Measurements from ENCODE around the gene TXNIP. TPM values are rescaled to one million over a fixed set of nuclear protein-coding genes. Genes with fewer than 3 reads are reported as not detected.
A peak's percentile ranks its signal among the peaks of the same experiment; 100 is the strongest.

TXNIP gene, protein sequence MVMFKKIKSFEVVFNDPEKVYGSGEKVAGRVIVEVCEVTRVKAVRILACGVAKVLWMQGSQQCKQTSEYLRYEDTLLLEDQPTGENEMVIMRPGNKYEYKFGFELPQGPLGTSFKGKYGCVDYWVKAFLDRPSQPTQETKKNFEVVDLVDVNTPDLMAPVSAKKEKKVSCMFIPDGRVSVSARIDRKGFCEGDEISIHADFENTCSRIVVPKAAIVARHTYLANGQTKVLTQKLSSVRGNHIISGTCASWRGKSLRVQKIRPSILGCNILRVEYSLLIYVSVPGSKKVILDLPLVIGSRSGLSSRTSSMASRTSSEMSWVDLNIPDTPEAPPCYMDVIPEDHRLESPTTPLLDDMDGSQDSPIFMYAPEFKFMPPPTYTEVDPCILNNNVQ
- 607 TPM for polyA plus RNA-seq
- long read RNA-seq, donor 1, transcript TXNIP-204 (8 exons, 2,926 nt), result major isoform, 105 of 149 reads
- long read RNA-seq, donor 1, partial matches to known transcripts, result 40 of 149 reads
- long read RNA-seq, donor 1, other reads (novel, unspliced or antisense), result 0 of 149 reads
- long read RNA-seq, donor 2, transcript TXNIP-204 (8 exons, 2,926 nt), result major isoform, 144 of 292 reads
- long read RNA-seq, donor 2, partial matches to known transcripts, result 141 of 292 reads
- long read RNA-seq, donor 2, other reads (novel, unspliced or antisense), result 0 of 292 reads
- long read RNA-seq, donor 3, result 0 reads
- long read RNA-seq, donor 4, transcript TXNIP-204 (8 exons, 2,926 nt), result major isoform, 12 of 18 reads
- long read RNA-seq, donor 4, partial matches to known transcripts, result 6 of 18 reads
- long read RNA-seq, donor 4, other reads (novel, unspliced or antisense), result 0 of 18 reads
- long read RNA-seq, donor 5, transcript TXNIP-204 (8 exons, 2,926 nt), result major isoform, 182 of 276 reads
- long read RNA-seq, donor 5, transcript TXNIP-201 (7 exons, 1,225 nt), result minor isoform, 6 of 276 reads
- long read RNA-seq, donor 5, partial matches to known transcripts, result 84 of 276 reads
- long read RNA-seq, donor 5, other reads (novel, unspliced or antisense), result 0 of 276 reads
- long read RNA-seq, donor 6, transcript TXNIP-204 (8 exons, 2,926 nt), result major isoform, 116 of 231 reads
- long read RNA-seq, donor 6, partial matches to known transcripts, result 110 of 231 reads
- long read RNA-seq, donor 6, other reads (novel, unspliced or antisense), result 0 of 231 reads
- long read RNA-seq, donor 7, transcript TXNIP-204 (8 exons, 2,926 nt), result major isoform, 57 of 142 reads
- long read RNA-seq, donor 7, partial matches to known transcripts, result 74 of 142 reads
- long read RNA-seq, donor 7, other reads (novel, unspliced or antisense), result 5 of 142 reads
- long read RNA-seq, donor 8, transcript TXNIP-202 (2 exons, 509 nt), result minor isoform, 6 of 311 reads
- long read RNA-seq, donor 8, transcript TXNIP-204 (8 exons, 2,926 nt), result major isoform, 108 of 311 reads
- long read RNA-seq, donor 8, partial matches to known transcripts, result 190 of 311 reads
- long read RNA-seq, donor 8, other reads (novel, unspliced or antisense), result 5 of 311 reads
- long read RNA-seq, donor 9, transcript TXNIP-204 (8 exons, 2,926 nt), result major isoform, 89 of 257 reads
- long read RNA-seq, donor 9, partial matches to known transcripts, result 153 of 257 reads
- long read RNA-seq, donor 9, other reads (novel, unspliced or antisense), result 10 of 257 reads
- long read RNA-seq, donor 10, transcript TXNIP-204 (8 exons, 2,926 nt), result major isoform, 116 of 239 reads
- long read RNA-seq, donor 10, partial matches to known transcripts, result 114 of 239 reads
- long read RNA-seq, donor 10, other reads (novel, unspliced or antisense), result 7 of 239 reads
- long read RNA-seq, donor 11, transcript TXNIP-204 (8 exons, 2,926 nt), result major isoform, 55 of 108 reads
- long read RNA-seq, donor 11, partial matches to known transcripts, result 48 of 108 reads
- long read RNA-seq, donor 11, other reads (novel, unspliced or antisense), result 0 of 108 reads

DNA sequence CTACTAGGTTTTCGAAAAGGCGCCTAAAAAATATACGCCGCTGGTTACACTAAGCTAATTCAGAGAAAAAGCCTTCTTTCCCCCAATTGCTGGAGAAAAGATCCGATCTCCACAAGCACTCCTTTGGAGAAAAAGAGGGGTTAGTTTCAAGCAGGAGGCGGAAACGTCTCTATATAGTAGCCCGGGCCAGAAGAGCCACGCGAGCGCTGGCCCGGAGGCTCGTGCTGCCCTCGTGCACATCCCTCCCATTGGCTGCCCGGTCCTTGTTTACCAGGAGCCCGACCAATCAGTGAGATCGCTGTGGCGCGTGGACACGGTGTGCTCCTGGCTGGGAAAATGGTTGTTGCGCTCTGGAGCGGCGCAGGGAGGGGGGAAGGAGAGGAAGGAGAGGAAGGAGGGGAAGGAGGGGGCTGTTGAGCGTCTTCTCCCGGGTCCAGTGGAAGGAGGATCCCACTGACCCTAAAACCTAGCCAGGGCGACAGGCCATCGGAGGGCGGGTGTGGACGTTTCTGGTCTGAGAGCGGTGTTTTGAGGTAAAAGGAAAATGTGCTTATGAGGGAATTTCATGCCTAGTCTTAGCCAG lies at the start of gene TXNIP:
TXNIP (minus strand) TSS at position 147 of the 583 bp plus-strand sequence. CDS start 313 bp downstream, outside the sequence.
- Histone ChIP-seq H3K4me1 (ENCODE audit: control insufficient read depth, insufficient read depth, low read length) (peaks cover 21% of the 10 kb centered on the region), H3K4me3 (ENCODE audit: low read length) (peak within 1 kb of the TSS; percentile 83), H3K36me3 (ENCODE audit: control insufficient read depth, insufficient read depth, low read length) (peaks cover 33% of the 10 kb centered on the region), H3K27ac (ENCODE audit: low read length) (peak within 1 kb of the TSS; percentile 90), H3K9me3 (ENCODE audit: control insufficient read depth, low read depth, low read length) (no peaks in the 10 kb centered on the region), H3K27me3 (ENCODE audit: control insufficient read depth, insufficient read depth, low read length) (no peaks in the 10 kb centered on the region)
- DNase-seq, result peak; percentile 99
- WGBS (ENCODE audit: insufficient coverage, low lambda C conversion rate), result 0% methylated on average over 3 of the region's 30 CpGs

DNA sequence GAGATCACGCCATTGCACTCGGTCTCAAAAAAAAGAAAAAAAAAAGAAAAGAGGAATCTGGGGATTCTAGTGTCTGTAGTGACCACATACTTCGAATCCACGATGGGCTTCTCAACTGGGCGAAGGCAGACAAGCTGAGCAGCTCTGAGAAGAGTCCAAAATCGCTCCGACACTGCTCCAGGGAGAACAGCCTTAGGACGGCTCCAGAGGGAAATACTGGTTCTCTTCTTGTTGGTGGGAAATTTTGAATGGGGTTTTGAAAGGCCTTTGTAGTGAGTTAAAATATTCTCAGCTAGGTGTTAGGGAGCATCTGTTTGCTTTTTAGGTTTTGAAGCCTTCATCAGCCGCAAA lies 43.4 kb upstream of the TXNIP start:
- Histone ChIP-seq H3K27ac (ENCODE audit: low read length) (no peak overlapping the region), H3K9me3 (ENCODE audit: control insufficient read depth, low read depth, low read length) (no peaks in the 10 kb centered on the region), H3K4me1 (ENCODE audit: control insufficient read depth, insufficient read depth, low read length) (peaks cover 2% of the 10 kb centered on the region), H3K36me3 (ENCODE audit: control insufficient read depth, insufficient read depth, low read length) (no peaks in the 10 kb centered on the region), H3K4me3 (ENCODE audit: low read length) (no peak overlapping the region), H3K27me3 (ENCODE audit: control insufficient read depth, insufficient read depth, low read length) (no peaks in the 10 kb centered on the region)
- WGBS (ENCODE audit: insufficient coverage, low lambda C conversion rate), result 71% methylated on average over 3 of the region's 9 CpGs
- no peak for DNase-seq

DNA sequence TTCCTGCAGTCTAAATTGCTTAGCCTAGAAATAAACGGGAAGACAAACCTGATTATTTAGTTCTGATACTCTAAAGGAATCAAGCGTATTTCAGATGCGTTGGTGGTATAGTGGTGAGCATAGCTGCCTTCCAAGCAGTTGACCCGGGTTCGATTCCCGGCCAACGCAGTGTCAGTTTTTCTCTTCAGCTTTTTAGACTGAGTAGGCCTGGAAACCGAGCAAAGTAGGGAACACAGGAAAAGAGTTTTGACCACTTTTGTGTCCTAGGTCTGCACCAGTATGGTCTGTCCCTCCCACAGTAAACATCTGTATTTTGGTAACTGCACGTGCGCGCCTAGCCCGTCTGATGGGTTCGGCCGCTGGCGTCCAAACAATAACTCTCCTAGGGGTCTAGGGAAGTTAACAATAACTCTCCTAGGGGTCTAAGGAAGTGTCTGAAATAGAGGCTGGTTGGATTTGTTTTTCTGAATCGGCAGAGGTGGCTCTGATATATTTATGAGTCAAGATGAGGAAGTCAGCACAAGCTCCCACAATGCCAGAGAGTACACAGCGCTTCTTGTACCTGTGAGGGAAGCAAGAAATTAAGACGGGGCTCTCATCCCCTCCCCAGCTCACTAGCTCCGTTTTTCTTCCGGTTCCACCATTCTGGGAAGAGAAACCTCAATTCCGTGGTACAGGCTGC lies 40.7 kb upstream of the TXNIP start:
- Histone ChIP-seq H3K27me3 (ENCODE audit: control insufficient read depth, insufficient read depth, low read length) (no peaks in the 10 kb centered on the region), H3K9me3 (ENCODE audit: control insufficient read depth, low read depth, low read length) (no peaks in the 10 kb centered on the region), H3K4me1 (ENCODE audit: control insufficient read depth, insufficient read depth, low read length) (peaks cover 2% of the 10 kb centered on the region), H3K4me3 (ENCODE audit: low read length) (peak overlapping the region; percentile 59), H3K36me3 (ENCODE audit: control insufficient read depth, insufficient read depth, low read length) (no peaks in the 10 kb centered on the region), H3K27ac (ENCODE audit: low read length) (peak overlapping the region; percentile 88)
- 0% methylated on average over 1 of the region's 21 CpGs for WGBS (ENCODE audit: insufficient coverage, low lambda C conversion rate)
- peak; percentile 81 to 87 for DNase-seq

DNA sequence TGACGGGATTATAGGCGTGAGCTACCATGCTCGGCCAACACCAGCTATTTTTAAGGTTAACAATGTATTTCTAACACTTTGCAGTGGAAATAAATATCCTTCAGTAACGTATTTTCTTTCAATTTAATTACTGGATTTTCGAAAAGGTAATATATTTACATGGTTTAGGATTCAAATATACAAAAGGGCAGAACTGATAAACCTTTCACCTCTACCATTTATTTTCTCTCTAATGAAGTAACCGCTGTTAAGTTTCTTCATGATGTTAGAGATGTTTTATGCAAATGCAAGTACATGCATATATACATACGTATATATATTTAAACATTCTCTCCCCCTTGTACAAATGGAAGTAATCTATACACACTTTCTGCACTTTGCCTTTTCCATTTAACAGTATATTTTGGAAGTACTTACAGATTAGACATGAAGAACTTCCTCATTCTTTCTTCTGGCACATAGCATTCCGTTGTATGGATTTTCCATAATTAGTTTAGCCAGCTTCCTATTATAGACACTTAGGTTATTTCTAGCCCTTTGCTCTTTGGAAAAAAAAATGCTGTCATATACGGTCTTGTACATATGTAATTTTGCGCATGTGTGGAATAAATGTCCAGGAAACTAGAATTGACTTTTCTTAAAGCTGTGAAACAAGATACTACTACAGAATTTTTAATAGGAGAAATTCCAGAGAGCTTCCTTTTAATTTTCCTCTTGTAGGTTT lies 40.0 kb upstream of the TXNIP start:
- H3K4me3 ChIP-seq (ENCODE audit: low read length), result peak overlapping the region; percentile 59
- H3K9me3 ChIP-seq (ENCODE audit: control insufficient read depth, low read depth, low read length), result no peaks in the 10 kb centered on the region
- peak overlapping the region; percentile 88 for H3K27ac ChIP-seq (ENCODE audit: low read length)
- H3K4me1 ChIP-seq (ENCODE audit: control insufficient read depth, insufficient read depth, low read length), result peaks cover 2% of the 10 kb centered on the region
- 0% methylated on average over 3 of the region's 10 CpGs for WGBS (ENCODE audit: insufficient coverage, low lambda C conversion rate)
- H3K36me3 ChIP-seq (ENCODE audit: control insufficient read depth, insufficient read depth, low read length), result no peaks in the 10 kb centered on the region
- DNase-seq, result no peak
- H3K27me3 ChIP-seq (ENCODE audit: control insufficient read depth, insufficient read depth, low read length), result no peaks in the 10 kb centered on the region

DNA sequence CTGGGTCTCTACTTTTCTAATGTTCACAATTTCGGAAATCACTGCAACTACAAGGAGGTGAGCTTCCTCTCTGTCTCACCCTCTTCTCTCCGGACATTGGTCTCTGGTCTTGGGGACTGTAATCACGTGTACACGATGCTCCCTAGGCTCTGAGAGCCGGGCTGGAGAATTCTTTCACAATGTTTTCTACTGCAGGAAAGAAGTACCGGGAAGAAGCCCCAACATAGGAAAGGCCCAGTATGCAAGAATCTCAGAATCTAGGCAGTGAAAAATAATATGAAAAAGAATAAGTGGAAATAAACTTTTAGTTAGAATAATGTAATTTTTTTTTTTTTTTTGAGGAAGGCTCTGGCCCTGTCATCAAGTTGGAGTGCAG lies 38.7 kb upstream of the TXNIP start:
- WGBS (ENCODE audit: insufficient coverage, low lambda C conversion rate), result 11% methylated on average over 3 of the region's 6 CpGs
- Histone ChIP-seq H3K27me3 (ENCODE audit: control insufficient read depth, insufficient read depth, low read length) (no peaks in the 10 kb centered on the region), H3K36me3 (ENCODE audit: control insufficient read depth, insufficient read depth, low read length) (no peaks in the 10 kb centered on the region), H3K4me3 (ENCODE audit: low read length) (peak overlapping the region; percentile 47), H3K4me1 (ENCODE audit: control insufficient read depth, insufficient read depth, low read length) (peaks cover 2% of the 10 kb centered on the region), H3K27ac (ENCODE audit: low read length) (peak overlapping the region; percentile 22), H3K9me3 (ENCODE audit: control insufficient read depth, low read depth, low read length) (no peaks in the 10 kb centered on the region)
- DNase-seq, result peak; percentile 27 to 62

DNA sequence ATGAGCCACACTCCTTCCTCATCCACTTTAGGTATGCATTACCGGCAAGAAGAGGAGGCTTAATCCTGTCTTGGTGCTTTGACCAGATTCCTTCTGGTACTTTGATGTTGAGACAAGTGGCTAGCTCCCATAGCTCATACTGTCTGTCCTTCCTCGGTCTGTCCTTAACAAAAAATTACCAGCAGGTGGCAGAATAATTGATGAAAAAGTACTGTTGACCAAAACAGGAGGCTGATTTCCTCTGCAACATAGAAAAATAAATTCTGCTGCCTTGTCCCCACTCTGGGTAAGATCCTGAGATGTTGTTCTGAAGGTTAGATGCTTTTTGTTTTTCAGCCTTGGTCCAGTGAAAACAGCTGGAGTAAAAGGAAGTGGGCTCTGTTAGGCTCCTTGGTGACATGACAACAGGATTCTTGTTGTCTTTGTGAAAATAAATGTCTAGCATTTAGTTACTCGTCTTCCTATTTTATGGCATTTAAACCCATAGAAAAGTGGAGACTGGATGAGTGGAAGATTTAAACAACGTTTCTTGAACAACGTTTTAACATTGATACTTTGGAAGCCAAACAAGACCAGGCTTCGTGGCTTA lies 36.3 kb upstream of the TXNIP start:
- DNase-seq, result peak in 1 of 2 donors; percentile 42
- no peak overlapping the region for H3K27ac ChIP-seq (ENCODE audit: low read length)
- 82% methylated on average over 2 of the region's 6 CpGs for WGBS (ENCODE audit: insufficient coverage, low lambda C conversion rate)
- no peak overlapping the region for H3K4me3 ChIP-seq (ENCODE audit: low read length)
- H3K36me3 ChIP-seq (ENCODE audit: control insufficient read depth, insufficient read depth, low read length), result no peaks in the 10 kb centered on the region
- no peaks in the 10 kb centered on the region for H3K9me3 ChIP-seq (ENCODE audit: control insufficient read depth, low read depth, low read length)
- peaks cover 2% of the 10 kb centered on the region for H3K4me1 ChIP-seq (ENCODE audit: control insufficient read depth, insufficient read depth, low read length)
- no peaks in the 10 kb centered on the region for H3K27me3 ChIP-seq (ENCODE audit: control insufficient read depth, insufficient read depth, low read length)

DNA sequence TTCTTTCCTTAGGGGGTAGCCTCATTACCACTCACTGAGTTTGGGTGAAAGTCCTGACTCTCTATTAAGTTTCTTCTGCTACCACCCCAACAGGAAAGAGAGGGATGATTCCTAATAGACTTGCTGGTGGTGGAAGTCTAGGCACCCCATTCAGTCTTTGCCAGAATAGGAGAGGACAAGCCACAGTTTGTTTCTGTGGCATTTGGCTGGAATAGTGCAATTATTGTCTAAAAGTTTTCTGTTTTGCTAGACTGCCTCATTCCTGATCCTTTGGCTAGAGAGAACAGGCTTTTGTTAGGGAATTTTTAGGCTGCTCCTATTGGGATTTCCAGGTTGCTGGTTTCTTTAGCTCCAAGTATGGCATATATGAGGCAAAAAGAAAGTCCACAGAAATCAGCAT lies 35.1 kb upstream of the TXNIP start:
- no peak for DNase-seq
- no peaks in the 10 kb centered on the region for H3K36me3 ChIP-seq (ENCODE audit: control insufficient read depth, insufficient read depth, low read length)
- no peaks in the 10 kb centered on the region for H3K27me3 ChIP-seq (ENCODE audit: control insufficient read depth, insufficient read depth, low read length)
- H3K27ac ChIP-seq (ENCODE audit: low read length), result no peak overlapping the region
- no peak overlapping the region for H3K4me3 ChIP-seq (ENCODE audit: low read length)
- H3K4me1 ChIP-seq (ENCODE audit: control insufficient read depth, insufficient read depth, low read length), result peaks cover 2% of the 10 kb centered on the region
- H3K9me3 ChIP-seq (ENCODE audit: control insufficient read depth, low read depth, low read length), result no peaks in the 10 kb centered on the region

DNA sequence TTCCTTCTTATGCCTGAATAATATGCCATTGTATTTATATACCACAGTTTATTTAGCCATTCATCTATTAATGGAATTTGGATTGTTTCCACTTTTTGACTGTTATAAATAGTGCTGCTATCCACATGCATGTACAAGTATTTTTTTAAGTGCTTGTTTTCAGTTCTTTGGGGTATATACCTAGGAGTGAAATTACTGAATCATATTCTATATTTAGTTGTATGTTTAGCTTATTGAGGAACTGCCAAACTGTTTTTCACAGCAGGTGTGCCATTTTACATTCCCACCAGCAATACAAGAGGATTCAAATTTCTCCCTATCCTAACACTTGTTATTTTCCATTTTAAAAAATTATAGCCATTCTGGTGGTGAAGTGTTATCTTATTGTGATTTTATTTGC lies 32.7 kb upstream of the TXNIP start:
- peaks cover 2% of the 10 kb centered on the region for H3K27me3 ChIP-seq (ENCODE audit: control insufficient read depth, insufficient read depth, low read length)
- H3K27ac ChIP-seq (ENCODE audit: low read length), result no peak overlapping the region
- H3K4me1 ChIP-seq (ENCODE audit: control insufficient read depth, insufficient read depth, low read length), result no peaks in the 10 kb centered on the region
- DNase-seq, result no peak
- no peaks in the 10 kb centered on the region for H3K36me3 ChIP-seq (ENCODE audit: control insufficient read depth, insufficient read depth, low read length)
- H3K9me3 ChIP-seq (ENCODE audit: control insufficient read depth, low read depth, low read length), result no peaks in the 10 kb centered on the region
- no peak overlapping the region for H3K4me3 ChIP-seq (ENCODE audit: low read length)

Data from large intestine (tissue), 12 donors.